Right lobe of liver (tissue), 4 donors: ENCODE results near the gene CALCR.

Source experiments
- POLR2A ChIP-seq: fragments of 450-650 bp; IDR thresholded peaks from one replicate; pipeline ENCODE4 v1.6.1; 2017; ENCODE audit warnings: antibody characterized with exemption, mild to moderate bottlenecking
- TF ChIP-seq, protein P1 (sequence below), 4 donors: fragments of 200-600 bp in 3 of 4; fragments of 450-650 bp in 1 of 4; IDR thresholded peaks; one replicate each; pipeline versions ENCODE4 v1.5.1 to v1.8.0; 2016 to 2022; ENCODE audit warnings: antibody characterized with exemption in 4 of 4, mild to moderate bottlenecking in 2 of 4
- donor health status: DM: no; HTN: no; CAD: no.
- donor health status: DM: no; HTN: no; CAD: no.
- donor health status: DM: no; HTN: yes; CAD: no.

GRCh38 chr7:93503088-93503487, 71.4 kb downstream of the CALCR start:
- TF ChIP-seq, protein P1, sequence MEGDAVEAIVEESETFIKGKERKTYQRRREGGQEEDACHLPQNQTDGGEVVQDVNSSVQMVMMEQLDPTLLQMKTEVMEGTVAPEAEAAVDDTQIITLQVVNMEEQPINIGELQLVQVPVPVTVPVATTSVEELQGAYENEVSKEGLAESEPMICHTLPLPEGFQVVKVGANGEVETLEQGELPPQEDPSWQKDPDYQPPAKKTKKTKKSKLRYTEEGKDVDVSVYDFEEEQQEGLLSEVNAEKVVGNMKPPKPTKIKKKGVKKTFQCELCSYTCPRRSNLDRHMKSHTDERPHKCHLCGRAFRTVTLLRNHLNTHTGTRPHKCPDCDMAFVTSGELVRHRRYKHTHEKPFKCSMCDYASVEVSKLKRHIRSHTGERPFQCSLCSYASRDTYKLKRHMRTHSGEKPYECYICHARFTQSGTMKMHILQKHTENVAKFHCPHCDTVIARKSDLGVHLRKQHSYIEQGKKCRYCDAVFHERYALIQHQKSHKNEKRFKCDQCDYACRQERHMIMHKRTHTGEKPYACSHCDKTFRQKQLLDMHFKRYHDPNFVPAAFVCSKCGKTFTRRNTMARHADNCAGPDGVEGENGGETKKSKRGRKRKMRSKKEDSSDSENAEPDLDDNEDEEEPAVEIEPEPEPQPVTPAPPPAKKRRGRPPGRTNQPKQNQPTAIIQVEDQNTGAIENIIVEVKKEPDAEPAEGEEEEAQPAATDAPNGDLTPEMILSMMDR (IDR thresholded peaks at IDR 0.05): no peak
- TF ChIP-seq POLR2A: no peak
